GM23338 (cell line): ENCODE data around the gene TTC9C.

Source experiments
- EZH2 ChIP-seq: fragments of 200-600 bp; sonication (generic); IDR thresholded peaks from one replicate; pipeline ENCODE4 v1.8.0; 2017; ENCODE audit warnings: antibody characterized with exemption, mild to moderate bottlenecking, low read depth; ENCODE audit not compliant: unreplicated experiment
- EZH2phosphoT487 ChIP-seq: fragments of 200-600 bp; sonication (generic); IDR thresholded peaks from one replicate; pipeline ENCODE4 v1.8.1; 2018; ENCODE audit warnings: antibody characterized with exemption; ENCODE audit not compliant: unreplicated experiment
- POLR2AphosphoS5 ChIP-seq: IDR thresholded peaks from 2 replicates; pipeline ENCODE4 v1.6.1; 2016; ENCODE audit warnings: antibody characterized with exemption, low read depth
- ZNF114 ChIP-seq: fragments of 250-450 bp; sonication (Bioruptor Pico); IDR thresholded peaks from 2 replicates; pipeline ENCODE4 v1.5.0; 2020; ENCODE audit warnings: mild to moderate bottlenecking, moderate library complexity
- TF ChIP-seq, protein P1 (sequence below), 2 experiments: fragments of 200-600 bp in 1 of 2; sonication (generic) in 1 of 2; conservative IDR thresholded peaks; 2 replicates each; pipeline versions ENCODE4 v1.5.1 to v1.6.1; 2016 to 2017; ENCODE audit warnings: antibody characterized with exemption in 2 of 2, low read depth in 2 of 2, mild to moderate bottlenecking in 2 of 2, moderate library complexity in 1 of 2
- TF ChIP-seq, protein P2 (sequence below): IDR thresholded peaks from 2 replicates; pipeline ENCODE4 v1.6.1; 2016; ENCODE audit warnings: antibody characterized with exemption

DNA sequence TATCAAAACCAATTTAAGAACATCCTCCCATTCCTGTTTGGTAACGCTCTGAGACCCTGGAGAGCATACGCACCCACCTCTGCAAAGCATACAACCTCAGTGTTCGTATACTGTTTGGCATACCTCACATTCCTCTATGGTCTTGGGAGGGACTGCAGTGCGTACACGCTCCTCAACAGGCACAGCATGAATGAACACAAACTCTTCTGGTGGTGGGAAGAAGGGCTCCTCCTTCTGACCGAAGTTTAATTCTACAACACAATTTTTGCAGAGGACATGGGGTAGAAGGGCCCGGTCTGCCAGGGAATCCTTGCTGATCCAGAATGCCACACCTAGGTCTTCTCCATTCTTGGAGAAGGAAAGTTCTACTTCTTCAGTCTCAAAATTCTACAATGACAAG, 6.3 kb upstream of the TTC9C start:
- TF ChIP-seq, protein P1, sequence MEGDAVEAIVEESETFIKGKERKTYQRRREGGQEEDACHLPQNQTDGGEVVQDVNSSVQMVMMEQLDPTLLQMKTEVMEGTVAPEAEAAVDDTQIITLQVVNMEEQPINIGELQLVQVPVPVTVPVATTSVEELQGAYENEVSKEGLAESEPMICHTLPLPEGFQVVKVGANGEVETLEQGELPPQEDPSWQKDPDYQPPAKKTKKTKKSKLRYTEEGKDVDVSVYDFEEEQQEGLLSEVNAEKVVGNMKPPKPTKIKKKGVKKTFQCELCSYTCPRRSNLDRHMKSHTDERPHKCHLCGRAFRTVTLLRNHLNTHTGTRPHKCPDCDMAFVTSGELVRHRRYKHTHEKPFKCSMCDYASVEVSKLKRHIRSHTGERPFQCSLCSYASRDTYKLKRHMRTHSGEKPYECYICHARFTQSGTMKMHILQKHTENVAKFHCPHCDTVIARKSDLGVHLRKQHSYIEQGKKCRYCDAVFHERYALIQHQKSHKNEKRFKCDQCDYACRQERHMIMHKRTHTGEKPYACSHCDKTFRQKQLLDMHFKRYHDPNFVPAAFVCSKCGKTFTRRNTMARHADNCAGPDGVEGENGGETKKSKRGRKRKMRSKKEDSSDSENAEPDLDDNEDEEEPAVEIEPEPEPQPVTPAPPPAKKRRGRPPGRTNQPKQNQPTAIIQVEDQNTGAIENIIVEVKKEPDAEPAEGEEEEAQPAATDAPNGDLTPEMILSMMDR (conservative IDR thresholded peaks at IDR 0.05; ENCODE audit: low read depth in 2 of 2) = peak; percentile 9 to 23; a peak in 2 of 4 replicates
- TF ChIP-seq EZH2 (no peak), POLR2AphosphoS5 (no peak), EZH2phosphoT487 (no peak), ZNF114 (no peak)
- TF ChIP-seq, protein P2, sequence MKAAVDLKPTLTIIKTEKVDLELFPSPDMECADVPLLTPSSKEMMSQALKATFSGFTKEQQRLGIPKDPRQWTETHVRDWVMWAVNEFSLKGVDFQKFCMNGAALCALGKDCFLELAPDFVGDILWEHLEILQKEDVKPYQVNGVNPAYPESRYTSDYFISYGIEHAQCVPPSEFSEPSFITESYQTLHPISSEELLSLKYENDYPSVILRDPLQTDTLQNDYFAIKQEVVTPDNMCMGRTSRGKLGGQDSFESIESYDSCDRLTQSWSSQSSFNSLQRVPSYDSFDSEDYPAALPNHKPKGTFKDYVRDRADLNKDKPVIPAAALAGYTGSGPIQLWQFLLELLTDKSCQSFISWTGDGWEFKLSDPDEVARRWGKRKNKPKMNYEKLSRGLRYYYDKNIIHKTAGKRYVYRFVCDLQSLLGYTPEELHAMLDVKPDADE = no peak
